ENCODE data around the gene PRG2.
"Not testable (repeated sequence)": the region's sequence is repeated elsewhere in the genome, so short reads cannot be mapped to it uniquely, and the experiment has no call there.

The PRG2 gene

GRCh38 chr11:57418131-57418530, 27.7 kb upstream of the PRG2 start:
- DNase-seq, result no peak

- no peak for DNase-seq
Observed at GRCh38 chr11:57417056-57417455, 26.6 kb upstream of the PRG2 start.

- DNase-seq, result no peak
Observed at GRCh38 chr11:57416436-57416835, 26.0 kb upstream of the PRG2 start.

GRCh38 chr11:57414612-57415212, 24.3 kb upstream of the PRG2 start:
- DNase-seq, result no peak

GRCh38 chr11:57413681-57414080, 23.2 kb upstream of the PRG2 start:
- no peak for DNase-seq

GRCh38 chr11:57410287-57410686, 19.8 kb upstream of the PRG2 start:
- DNase-seq, result no peak

- no peak for DNase-seq
Observed at GRCh38 chr11:57409321-57410100, 19.1 kb upstream of the PRG2 start.

- no peak for DNase-seq
Observed at GRCh38 chr11:57408771-57409170, 18.3 kb upstream of the PRG2 start.

- DNase-seq, result no peak
Observed at GRCh38 chr11:57407941-57408475, 17.6 kb upstream of the PRG2 start.

- no peak for DNase-seq
Observed at GRCh38 chr11:57407010-57407920, 16.8 kb upstream of the PRG2 start.

- DNase-seq, result peak; percentile 50 to 54
Observed at GRCh38 chr11:57406337-57406904, 16.0 kb upstream of the PRG2 start.

GRCh38 chr11:57405271-57405860, 14.9 kb upstream of the PRG2 start:
- DNase-seq, result no peak

GRCh38 chr11:57403802-57404147, 13.3 kb upstream of the PRG2 start:
- DNase-seq, result no peak

- not testable (repeated sequence) for DNase-seq
Observed at GRCh38 chr11:57403003-57403801, 12.8 kb upstream of the PRG2 start.

GRCh38 chr11:57402188-57403002, 11.9 kb upstream of the PRG2 start:
- no peak for DNase-seq

- no peak for DNase-seq
Observed at GRCh38 chr11:57399972-57400578, 9.6 kb upstream of the PRG2 start.

GRCh38 chr11:57399221-57399620, 8.8 kb upstream of the PRG2 start:
- no peak for DNase-seq

- peak; percentile 95 to 96 for DNase-seq
Observed at GRCh38 chr11:57397394-57397990, 7.0 kb upstream of the PRG2 start.

- no peak for DNase-seq
Observed at GRCh38 chr11:57396744-57397143, 6.3 kb upstream of the PRG2 start.
